GM10266 (cell line): Measurements from ENCODE around the gene TPST1.
"Not testable (repeated sequence)": the region's sequence is repeated elsewhere in the genome, so short reads cannot be mapped to it uniquely, and the experiment has no call there.

Source experiments
- DNase-seq: peaks from one replicate; pipeline ENCODE4 v3.0.0; 2012; ENCODE audit errors: extremely low spot score
- CTCF ChIP-seq: IDR thresholded peaks from 2 replicates; pipeline ENCODE4 v1.5.1; 2012; ENCODE audit warnings: mild to moderate bottlenecking, low read depth; ENCODE audit not compliant: control insufficient read depth, insufficient read depth; ENCODE audit errors: missing control alignments

The TPST1 gene

GRCh38 chr7:66169616-66170015 is 35.5 kb upstream of the TPST1 start:
- DNase-seq: no peak
- TF ChIP-seq CTCF: no peak

GRCh38 chr7:66170309-66171231 is 34.6 kb upstream of the TPST1 start:
- no peak for DNase-seq
- TF ChIP-seq CTCF: no peak

- DNase-seq: not testable (repeated sequence)
Observed at GRCh38 chr7:66172536-66173401, 32.4 kb upstream of the TPST1 start.

- TF ChIP-seq CTCF: no peak
- no peak for DNase-seq
Observed at GRCh38 chr7:66173856-66174255, 31.3 kb upstream of the TPST1 start.

GRCh38 chr7:66175006-66175405 is 30.1 kb upstream of the TPST1 start:
- not testable (repeated sequence) for DNase-seq

GRCh38 chr7:66176914-66177313 is 28.2 kb upstream of the TPST1 start:
- no peak for DNase-seq
- TF ChIP-seq CTCF: no peak

GRCh38 chr7:66178258-66178657 is 26.9 kb upstream of the TPST1 start:
- no peak for DNase-seq
- no peak for TF ChIP-seq CTCF

- DNase-seq: no peak
- TF ChIP-seq CTCF: no peak
Observed at GRCh38 chr7:66181329-66181728, 23.8 kb upstream of the TPST1 start.
